ENCODE results near the gene NMNAT2. TPM values are rescaled to one million over a fixed set of nuclear protein-coding genes. Genes with fewer than 3 reads are reported as not detected.

Gene NMNAT2
- total RNA-seq, 4 donors from 2014 or later, result 0.20 to 0.48 (median 0.27) TPM; not detected in 1

DNA sequence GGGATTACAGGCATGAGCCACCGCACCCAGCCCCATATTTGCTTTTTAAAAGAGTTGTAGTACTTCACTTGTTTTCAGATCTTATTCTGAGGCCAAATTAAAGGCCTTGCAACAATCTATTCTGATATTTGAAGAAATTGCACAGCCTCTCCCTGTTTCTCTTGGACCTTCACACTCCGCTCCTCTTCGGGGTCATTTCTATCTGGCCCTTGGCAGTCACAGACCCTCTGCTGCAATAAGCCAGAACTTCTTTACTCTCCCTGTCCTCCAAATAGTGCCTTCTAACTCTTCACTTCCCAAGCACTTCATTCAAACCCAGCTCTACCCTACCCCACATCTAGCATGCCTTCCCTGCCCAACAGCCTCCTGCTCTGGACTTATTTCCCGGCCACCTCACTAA lies 121.4 kb downstream of the NMNAT2 start:
- intact Hi-C loops (cut with DNase I; ENCODE audit: low total_unique reads), result no loop called here
- Histone ChIP-seq H3K36me3 (no peaks in the 10 kb centered on the region), H3K4me1 (peaks cover 0 to 4% (median 0%) of the 10 kb centered on the region in 4 donors), H3K9me3 (no peaks in the 10 kb centered on the region), H3K27ac (no peak overlapping the region), H3K4me3 (no peak overlapping the region), H3K27me3 (no peaks in the 10 kb centered on the region)
- 94 to 100% methylated on average over 1 to 4 of the region's 4 CpGs for WGBS, 2 donors (ENCODE audit: low coverage in 1 of 2)
- TF ChIP-seq POLR2AphosphoS5 (IDR thresholded peaks at IDR 0.05) (no peak), POLR2A (IDR thresholded peaks at IDR 0.05) (no peak), CTCF (IDR thresholded peaks at IDR 0.05) (no peak), EP300 (IDR thresholded peaks at IDR 0.05; ENCODE audit: low read depth) (no peak)
- in situ Hi-C loops (cut with MboI; ENCODE audit: low pct_ligation_motif_present in 1 of 4, low pct_unique_long_range_greater_than_20kb in 1 of 4, low sequenced_read_pairs in 3 of 4), result loop anchor here in 1 of 4 donors (25.0 kb wide), 1 partner anchor 241 kb away; no protein-coding TSS in a partner anchor
- DNase-seq, result no peak

DNA sequence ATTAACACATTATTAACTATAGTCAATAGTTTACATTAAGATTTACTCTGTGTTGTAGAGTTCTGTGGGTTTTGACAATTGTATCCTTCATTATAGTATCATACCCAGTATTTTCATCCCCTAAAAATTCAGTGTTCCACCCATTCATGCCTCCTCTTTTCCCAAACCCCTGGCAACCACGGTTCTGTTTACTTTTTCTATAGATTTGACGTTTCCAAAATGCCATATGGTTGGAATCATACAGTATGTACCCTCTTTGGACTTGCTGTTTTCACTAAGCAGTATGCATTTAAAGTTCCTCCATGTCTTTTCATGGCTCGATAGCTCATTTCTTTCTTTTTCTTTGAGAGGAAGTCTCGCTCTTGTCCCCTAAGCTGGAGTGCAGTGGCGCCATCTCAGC lies 122.7 kb downstream of the NMNAT2 start:
- no peak for TF ChIP-seq POLR2AphosphoS5 (IDR thresholded peaks at IDR 0.05)
- Histone ChIP-seq H3K9me3 (no peaks in the 10 kb centered on the region), H3K27ac (no peak overlapping the region), H3K4me1 (peaks cover 0 to 7% (median 0%) of the 10 kb centered on the region in 4 donors), H3K36me3 (no peaks in the 10 kb centered on the region), H3K4me3 (no peak overlapping the region), H3K27me3 (no peaks in the 10 kb centered on the region)
- in situ Hi-C loops (cut with MboI; ENCODE audit: low pct_ligation_motif_present in 1 of 4, low pct_unique_long_range_greater_than_20kb in 1 of 4, low sequenced_read_pairs in 3 of 4), result loop anchor here in 1 of 4 donors (25.0 kb wide), 1 partner anchor 242 kb away; no protein-coding TSS in a partner anchor
- intact Hi-C loops (cut with DNase I; ENCODE audit: low total_unique reads), result no loop called here
- WGBS, 2 donors (ENCODE audit: low coverage in 1 of 2), result 56 to 64% methylated on average over 3 to 5 of the region's 5 CpGs
- DNase-seq, result no peak

DNA sequence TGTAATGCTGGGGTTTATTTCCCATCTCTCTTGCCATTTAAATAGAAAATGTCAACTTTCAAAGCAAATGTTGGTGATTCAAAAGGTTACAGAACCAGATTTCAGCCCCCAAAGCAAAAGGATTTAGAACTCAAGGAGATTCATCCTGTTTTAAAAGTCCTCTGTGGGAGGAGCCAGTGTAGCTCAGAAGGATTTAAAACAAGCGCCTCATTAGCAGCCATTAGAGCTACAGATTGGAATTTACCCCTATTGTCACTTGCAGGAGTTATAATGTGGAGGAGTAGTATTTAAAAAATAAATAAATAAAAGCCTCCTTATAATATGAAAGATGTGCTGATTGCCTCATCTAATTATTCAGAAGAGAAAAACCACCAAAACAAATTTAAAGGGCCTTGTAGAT lies 124.3 kb downstream of the NMNAT2 start:
- WGBS, 2 donors (ENCODE audit: low coverage in 1 of 2), result 100% methylated on average over 1 of the region's 1 CpG; no CpG with 5 or more reads in 1 of the 2 donors
- H3K27ac ChIP-seq, result no peak overlapping the region
- TF ChIP-seq POLR2A (IDR thresholded peaks at IDR 0.05) (no peak), POLR2AphosphoS5 (IDR thresholded peaks at IDR 0.05) (no peak), CTCF (IDR thresholded peaks at IDR 0.05) (no peak), EP300 (IDR thresholded peaks at IDR 0.05; ENCODE audit: low read depth) (no peak)
- H3K9me3 ChIP-seq, result no peaks in the 10 kb centered on the region
- H3K4me3 ChIP-seq, result no peak overlapping the region
- no peak for DNase-seq
- no peaks in the 10 kb centered on the region for H3K36me3 ChIP-seq
- peaks cover 0 to 7% (median 0%) of the 10 kb centered on the region in 4 donors for H3K4me1 ChIP-seq
- in situ Hi-C loops (cut with MboI; ENCODE audit: low pct_ligation_motif_present in 1 of 4, low pct_unique_long_range_greater_than_20kb in 1 of 4, low sequenced_read_pairs in 3 of 4) (loop anchor here in 1 of 4 donors (25.0 kb wide), 1 partner anchor 243 kb away; no protein-coding TSS in a partner anchor), intact Hi-C loops (cut with DNase I; ENCODE audit: low total_unique reads) (no loop called here)
- no peaks in the 10 kb centered on the region for H3K27me3 ChIP-seq

- 81 to 100% methylated on average over 3 to 9 of the region's 9 CpGs for WGBS, 2 donors (ENCODE audit: low coverage in 1 of 2)
- no peaks in the 10 kb centered on the region for H3K27me3 ChIP-seq
- in situ Hi-C loops (cut with MboI; ENCODE audit: low pct_ligation_motif_present in 1 of 4, low pct_unique_long_range_greater_than_20kb in 1 of 4, low sequenced_read_pairs in 3 of 4) (loop anchor here in 1 of 4 donors (25.0 kb wide), 1 partner anchor 244 kb away; no protein-coding TSS in a partner anchor), intact Hi-C loops (cut with DNase I; ENCODE audit: low total_unique reads) (no loop called here)
- no peak for DNase-seq
- TF ChIP-seq POLR2AphosphoS5 (IDR thresholded peaks at IDR 0.05), result no peak
- no peak for TF ChIP-seq POLR2A (IDR thresholded peaks at IDR 0.05)
- no peak for TF ChIP-seq CTCF (IDR thresholded peaks at IDR 0.05)
- no peak for TF ChIP-seq EP300 (IDR thresholded peaks at IDR 0.05; ENCODE audit: low read depth)
- no peaks in the 10 kb centered on the region for H3K9me3 ChIP-seq
- H3K27ac ChIP-seq, result no peak overlapping the region
- peaks cover 0 to 7% (median 0%) of the 10 kb centered on the region in 4 donors for H3K4me1 ChIP-seq
- H3K4me3 ChIP-seq, result no peak overlapping the region
- H3K36me3 ChIP-seq, result no peaks in the 10 kb centered on the region
Measured at GRCh38 chr1:183293241-183293640, 124.9 kb downstream of the NMNAT2 start.

All from transverse colon (tissue), 4 donors.